Osteocyte (in vitro differentiated cells): ENCODE results near the gene HAPLN3. TPM values are rescaled to one million over a fixed set of nuclear protein-coding genes. Genes with fewer than 3 reads are reported as not detected.

ENCODE experiments used
- DNase-seq: peaks from one replicate; pipeline ENCODE4 v3.0.0; 2021; ENCODE audit warnings: mixed read lengths; ENCODE audit not compliant: unreplicated experiment; ENCODE audit errors: extremely low spot score
- H3K27ac Mint-ChIP-seq: one replicate; pipeline ENCODE4 v1.8.0; 2021; ENCODE audit warnings: mild to moderate bottlenecking, mixed read lengths; ENCODE audit not compliant: unreplicated experiment
- H3K27me3 Mint-ChIP-seq: one replicate; pipeline ENCODE4 v1.8.0; 2021; ENCODE audit warnings: mixed read lengths; ENCODE audit not compliant: unreplicated experiment
- H3K36me3 Mint-ChIP-seq: one replicate; pipeline ENCODE4 v1.8.0; 2021; ENCODE audit warnings: mixed read lengths; ENCODE audit not compliant: unreplicated experiment
- H3K4me1 Mint-ChIP-seq: one replicate; pipeline ENCODE4 v1.8.0; 2021; ENCODE audit warnings: mixed read lengths; ENCODE audit not compliant: unreplicated experiment
- H3K4me3 Mint-ChIP-seq: one replicate; pipeline ENCODE4 v1.8.0; 2021; ENCODE audit warnings: mild to moderate bottlenecking, moderate library complexity, mixed read lengths; ENCODE audit not compliant: unreplicated experiment
- H3K9me3 Mint-ChIP-seq: one replicate; pipeline ENCODE4 v1.8.0; 2021; ENCODE audit warnings: mixed read lengths; ENCODE audit not compliant: unreplicated experiment
- CTCF ChIP-seq: fragments of 200-600 bp; sonication (generic); IDR thresholded peaks from 2 replicates; pipeline ENCODE4 v1.5.0; 2021; ENCODE audit warnings: antibody characterized with exemption, mild to moderate bottlenecking, moderate library complexity
- total RNA-seq: library from RNA; stranded (reverse); gene quantifications from 2 replicates; pipeline ENCODE4 v1.2.1, GENCODE V29; 2021

Gene HAPLN3
- total RNA-seq, 1 donor from 2014 or later = 41.3 TPM

DNA sequence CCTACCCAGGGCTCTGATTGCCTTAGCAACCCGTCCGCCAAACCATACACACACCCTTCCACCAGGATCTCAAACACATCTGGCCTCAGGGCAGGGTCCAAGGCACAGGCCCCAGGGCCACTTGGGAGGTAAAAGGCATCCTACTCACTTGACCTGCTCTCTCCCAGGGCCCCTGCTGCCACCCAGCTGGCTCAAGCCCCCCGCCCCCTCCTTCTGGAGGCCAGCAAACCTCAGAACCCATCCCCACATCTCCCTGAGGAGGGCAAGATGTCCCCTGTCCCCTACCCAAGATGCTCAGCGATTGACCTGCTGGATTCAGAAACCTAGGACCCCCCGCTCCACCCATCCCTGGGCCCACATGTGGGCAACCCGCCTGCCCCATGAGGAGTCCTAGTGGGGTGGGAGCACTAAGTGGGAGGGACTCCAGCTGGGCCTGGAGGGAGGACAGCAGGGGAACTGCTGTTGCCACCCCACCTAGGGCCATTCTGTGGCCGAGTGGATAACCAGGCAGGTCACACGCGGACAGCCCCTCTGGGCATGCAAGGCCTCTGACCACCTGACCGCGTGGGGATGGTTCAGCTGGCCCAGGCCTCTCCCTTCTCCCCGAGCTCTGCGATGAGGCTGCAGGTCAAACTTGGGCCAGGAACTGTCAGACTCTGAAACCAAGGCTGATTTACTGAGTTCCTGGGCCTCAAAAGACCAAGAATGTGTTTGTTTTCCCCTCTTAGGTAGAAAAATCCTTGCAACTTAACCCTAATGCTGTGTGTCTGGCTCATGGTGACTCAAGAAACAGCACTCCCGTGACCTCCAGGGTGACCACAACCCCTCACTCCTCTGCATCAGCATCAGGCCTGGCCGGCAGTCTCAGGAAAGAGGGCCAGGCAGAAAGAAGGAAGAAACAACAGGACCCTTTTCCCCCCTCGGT, 13.6 kb upstream of the HAPLN3 start:
- TF ChIP-seq CTCF = no peak
- peaks cover 43% of the 10 kb centered on the region for H3K4me1 Mint-ChIP-seq
- no peak for DNase-seq
- peaks cover 23% of the 10 kb centered on the region for H3K36me3 Mint-ChIP-seq
- H3K27me3 Mint-ChIP-seq = no peaks in the 10 kb centered on the region
- H3K9me3 Mint-ChIP-seq = no peaks in the 10 kb centered on the region
- no peak overlapping the region for H3K4me3 Mint-ChIP-seq
- H3K27ac Mint-ChIP-seq = no peak overlapping the region

DNA sequence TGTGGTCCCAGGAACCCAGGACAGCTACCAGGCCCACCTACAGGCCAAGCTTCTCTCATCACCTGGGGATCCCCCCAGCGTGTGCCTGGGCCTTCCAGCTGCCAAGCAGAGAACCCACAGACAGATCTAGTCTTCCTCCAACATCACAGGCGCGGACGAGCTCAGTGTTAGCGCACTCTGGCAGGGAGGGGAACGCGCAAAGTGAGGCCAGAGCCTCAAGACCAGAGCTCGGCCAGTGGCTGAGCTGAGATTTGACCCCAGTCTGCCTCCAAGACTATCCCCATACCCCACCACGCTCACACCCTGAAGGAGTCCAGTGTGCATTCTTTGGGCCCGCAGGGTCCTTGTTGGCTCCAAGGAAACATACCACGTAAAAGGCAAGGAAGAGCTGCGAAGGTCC, 12.8 kb upstream of the HAPLN3 start:
- H3K36me3 Mint-ChIP-seq = peaks cover 25% of the 10 kb centered on the region
- no peaks in the 10 kb centered on the region for H3K27me3 Mint-ChIP-seq
- H3K9me3 Mint-ChIP-seq = no peaks in the 10 kb centered on the region
- H3K4me1 Mint-ChIP-seq = peaks cover 37% of the 10 kb centered on the region
- DNase-seq = no peak
- H3K27ac Mint-ChIP-seq = no peak overlapping the region
- H3K4me3 Mint-ChIP-seq = no peak overlapping the region
- TF ChIP-seq CTCF = no peak

- Mint-ChIP-seq H3K36me3 (peaks cover 26% of the 10 kb centered on the region), H3K27ac (no peak overlapping the region), H3K4me3 (no peak overlapping the region), H3K27me3 (no peaks in the 10 kb centered on the region), H3K9me3 (no peaks in the 10 kb centered on the region), H3K4me1 (peaks cover 33% of the 10 kb centered on the region)
- TF ChIP-seq CTCF = no peak
- DNase-seq = no peak
These were observed 11.8 kb upstream of the HAPLN3 start for GRCh38 chr15:88907111-88907510.

- Mint-ChIP-seq H3K9me3 (no peaks in the 10 kb centered on the region), H3K4me3 (no peak overlapping the region), H3K36me3 (peaks cover 28% of the 10 kb centered on the region), H3K27ac (no peak overlapping the region), H3K4me1 (peaks cover 32% of the 10 kb centered on the region), H3K27me3 (no peaks in the 10 kb centered on the region)
- DNase-seq = no peak
- TF ChIP-seq CTCF = no peak
These were observed 11.2 kb upstream of the HAPLN3 start for GRCh38 chr15:88906551-88906950.

DNA sequence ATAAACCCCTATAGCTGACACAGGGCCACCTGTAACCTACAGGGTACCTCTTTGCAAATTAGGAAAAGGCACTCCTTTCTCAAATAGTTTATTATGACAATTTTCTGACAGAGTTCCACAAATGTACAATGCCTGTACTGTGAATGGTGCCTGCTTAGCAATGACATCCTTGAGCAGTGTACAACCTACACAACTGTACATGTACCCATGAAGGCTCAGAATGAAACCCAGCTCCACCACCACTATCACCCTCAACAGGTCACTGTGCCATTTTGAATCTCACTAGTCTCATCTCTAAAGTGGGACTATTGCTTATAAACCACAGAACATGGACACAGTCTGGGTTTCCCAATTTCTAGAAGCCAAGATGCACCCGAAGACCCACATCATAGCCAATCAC, 10.8 kb upstream of the HAPLN3 start:
- no peak for TF ChIP-seq CTCF
- Mint-ChIP-seq H3K27me3 (no peaks in the 10 kb centered on the region), H3K27ac (no peak overlapping the region), H3K4me1 (peaks cover 30% of the 10 kb centered on the region), H3K9me3 (no peaks in the 10 kb centered on the region), H3K4me3 (no peak overlapping the region), H3K36me3 (peaks cover 28% of the 10 kb centered on the region)
- DNase-seq = no peak
